IMR-90 (cell line): ENCODE results near the gene MDH1. TPM values are rescaled to one million over a fixed set of nuclear protein-coding genes. Genes with fewer than 3 reads are reported as not detected.

Experiments
- ATAC-seq: fragments of 200-7000 bp; cut with Tn5 transposase; 2 replicates; pipeline ENCODE4 v1.9.1; 2020; ENCODE audit warnings: low read depth, mild to moderate bottlenecking, moderate library complexity
- BruUV-seq: library from RNA; stranded (reverse); fragments of 400-500 nt; replicated peaks from 2 replicates; lab custom pipeline; 2021; lab: Mats Ljungman, UMichigan
- CTCF ChIA-PET: fragments of 300-600 bp; formaldehyde crosslinking; extraction: SDS; loops from one replicate; lab custom pipeline; 2021; ENCODE audit warnings: antibody characterized with exemption; lab: Yijun Ruan, JAX
- POLR2A ChIA-PET: fragments of 300-600 bp; sonication (Branson Sonifier 250); formaldehyde crosslinking; loops from one replicate; lab custom pipeline; 2022; ENCODE audit warnings: antibody characterized with exemption; ENCODE audit not compliant: unreplicated experiment; lab: Charles Lee
- DNase-seq: peaks from one replicate; pipeline ENCODE4 v3.0.0; 2013
- H2AFZ ChIP-seq: replicated peaks from 2 replicates; pipeline ENCODE3; 2013; ENCODE audit warnings: low read length, mild to moderate bottlenecking; ENCODE audit not compliant: poor library complexity
- H2AK5ac ChIP-seq: 2 replicates; pipeline ENCODE4 v1.6.1; 2013; ENCODE audit warnings: low read depth, low read length, inconsistent platforms
- H2AK9ac ChIP-seq: replicated peaks from 2 replicates; pipeline ENCODE3; 2013; ENCODE audit warnings: mild to moderate bottlenecking, low read depth, low read length, moderate library complexity; ENCODE audit not compliant: poor library complexity
- H2BK120ac ChIP-seq: 2 replicates; pipeline ENCODE4 v1.6.1; 2013; ENCODE audit warnings: low read depth, low read length, inconsistent platforms
- H2BK15ac ChIP-seq: 3 replicates; pipeline ENCODE4 v1.6.1; 2013; ENCODE audit warnings: low read depth, low read length, inconsistent platforms
- H2BK20ac ChIP-seq: 2 replicates; pipeline ENCODE4 v1.6.1; 2013; ENCODE audit warnings: low read depth, mild to moderate bottlenecking, inconsistent platforms, low read length, moderate library complexity
- H2BK5ac ChIP-seq: 2 replicates; pipeline ENCODE4 v1.6.1; 2013; ENCODE audit warnings: mild to moderate bottlenecking, low read depth, low read length, inconsistent platforms; ENCODE audit not compliant: poor library complexity, severe bottlenecking
- H3K14ac ChIP-seq: replicated peaks from 2 replicates; pipeline ENCODE4 v1.6.1; 2013; ENCODE audit warnings: low read depth, low read length, inconsistent platforms
- H3K18ac ChIP-seq: 2 replicates; pipeline ENCODE4 v1.6.1; 2013; ENCODE audit warnings: low read depth, low read length, control low read depth
- H3K23ac ChIP-seq: 2 replicates; pipeline ENCODE4 v1.6.1; 2013; ENCODE audit warnings: low read depth, low read length, inconsistent platforms
- H3K27ac ChIP-seq: 2 replicates; pipeline ENCODE4 v1.5.1; 2013; ENCODE audit warnings: mild to moderate bottlenecking, control low read depth, low read length; ENCODE audit not compliant: insufficient read depth
- H3K27me3 ChIP-seq: 2 replicates; pipeline ENCODE4 v1.6.1; 2013; ENCODE audit warnings: low read length; ENCODE audit not compliant: control insufficient read depth, insufficient read depth
- H3K36me3 ChIP-seq: 2 replicates; pipeline ENCODE4 v1.6.1; 2013; ENCODE audit warnings: low read length, mixed read lengths; ENCODE audit not compliant: control insufficient read depth, insufficient read depth
- H3K4ac ChIP-seq: 2 replicates; pipeline ENCODE4 v1.6.1; 2013; ENCODE audit warnings: low read depth, low read length, inconsistent platforms
- H3K4me1 ChIP-seq: 2 replicates; pipeline ENCODE4 v1.6.1; 2013; ENCODE audit warnings: low read length, mixed read lengths; ENCODE audit not compliant: control insufficient read depth, insufficient read depth
- H3K4me2 ChIP-seq: 2 replicates; pipeline ENCODE4 v1.6.1; 2013; ENCODE audit warnings: low read depth, mild to moderate bottlenecking, control low read depth, low read length, moderate library complexity
- H3K4me3 ChIP-seq: 2 replicates; pipeline ENCODE4 v1.5.1; 2013; ENCODE audit warnings: low read depth, mild to moderate bottlenecking, control low read depth, low read length, moderate library complexity; ENCODE audit not compliant: insufficient read depth
- H3K56ac ChIP-seq: 2 replicates; pipeline ENCODE4 v1.6.1; 2013; ENCODE audit warnings: low read length, inconsistent platforms; ENCODE audit not compliant: insufficient read depth; ENCODE audit errors: extremely low read depth
- H3K79me1 ChIP-seq, 2 experiments: 2 replicates each; pipeline ENCODE4 v1.6.1; 2013; ENCODE audit warnings: low read length in 2 of 2, inconsistent platforms in 1 of 2, low read depth in 1 of 2
- H3K9ac ChIP-seq: 2 replicates; pipeline ENCODE4 v1.6.1; 2013; ENCODE audit warnings: low read depth, low read length, control low read depth
- H3K9me1 ChIP-seq: 2 replicates; pipeline ENCODE4 v1.6.1; 2013; ENCODE audit warnings: low read length, inconsistent platforms; ENCODE audit not compliant: insufficient read depth
- H3K9me3 ChIP-seq: 2 replicates; pipeline ENCODE4 v1.6.1; 2013; ENCODE audit warnings: low read length; ENCODE audit not compliant: control insufficient read depth, insufficient read depth
- H4K20me1 ChIP-seq: 2 replicates; pipeline ENCODE4 v1.6.1; 2013; ENCODE audit warnings: low read length, inconsistent platforms; ENCODE audit not compliant: insufficient read depth
- H4K5ac ChIP-seq: 2 replicates; pipeline ENCODE4 v1.6.1; 2013; ENCODE audit warnings: mild to moderate bottlenecking, low read depth, low read length, control low read depth
- H4K8ac ChIP-seq, 2 experiments: 2 replicates each; pipeline ENCODE4 v1.6.1; 2013; ENCODE audit warnings: low read depth in 2 of 2, low read length in 2 of 2, control low read depth in 1 of 2, inconsistent platforms in 1 of 2
- H4K91ac ChIP-seq: 2 replicates; pipeline ENCODE4 v1.6.1; 2013; ENCODE audit warnings: low read depth, low read length, inconsistent platforms; ENCODE audit not compliant: insufficient read depth
- CEBPB ChIP-seq: IDR thresholded peaks from 2 replicates; pipeline ENCODE4 v1.6.1; 2012; ENCODE audit warnings: low read depth, low read length, improper control_type of control experiment
- CHD1 ChIP-seq: IDR thresholded peaks from 2 replicates; pipeline ENCODE4 v1.6.1; 2012; ENCODE audit warnings: low read depth, low read length, improper control_type of control experiment
- MAZ ChIP-seq: IDR thresholded peaks from 2 replicates; pipeline ENCODE4 v1.6.1; 2012; ENCODE audit warnings: low read depth, mild to moderate bottlenecking, low read length, improper control_type of control experiment, moderate library complexity, borderline replicate concordance
- MXI1 ChIP-seq: IDR thresholded peaks from 2 replicates; pipeline ENCODE4 v1.6.1; 2012; ENCODE audit warnings: low read depth, mild to moderate bottlenecking, low read length, moderate library complexity, borderline replicate concordance
- RCOR1 ChIP-seq: IDR thresholded peaks from 2 replicates; pipeline ENCODE4 v1.6.1; 2012; ENCODE audit warnings: mild to moderate bottlenecking, low read length, improper control_type of control experiment; ENCODE audit not compliant: insufficient replicate concordance
- RFX5 ChIP-seq: IDR thresholded peaks from 2 replicates; pipeline ENCODE4 v1.8.0; 2012; ENCODE audit warnings: low read depth, mild to moderate bottlenecking, low read length, moderate library complexity
- SMC3 ChIP-seq: fragments of 150-350 bp; IDR thresholded peaks from 2 replicates; pipeline ENCODE4 v1.6.1; 2016; ENCODE audit warnings: low read depth, mild to moderate bottlenecking, antibody characterized with exemption, low read length, moderate library complexity
- WGBS, 2 experiments: methylation state at CpG; one replicate each; pipeline versions ENCODE4 v1.1.5 to v1.1.7; 2013; ENCODE audit warnings: missing lambda C conversion rate in 2 of 2; ENCODE audit not compliant: insufficient read length in 1 of 2; ENCODE audit errors: extremely low coverage in 2 of 2; 5-methylcytosine and 5-hydroxymethylcytosine counted together
- dilution Hi-C: fragments of 300-500 bp; cut with HindIII; formaldehyde crosslinking; loops from one replicate; pipeline ENCODE4 v1.14.3; 2018; ENCODE audit warnings: low sequenced_read_pairs; ENCODE audit not compliant: unreplicated experiment
- in situ Hi-C: fragments of 300-500 bp; cut with MboI; formaldehyde crosslinking; loops from 3 replicates; pipeline ENCODE4 v1.14.3; 2019; ENCODE audit warnings: low sequenced_read_pairs, inconsistent platforms, mixed read lengths
- intact Hi-C: fragments of 100-400 bp; cut with micrococcal nuclease; formaldehyde crosslinking; loops from 2 replicates; pipeline ENCODE4 v1.10.0; 2022
- polyA plus RNA-seq, 3 experiments: library from polyadenylated mRNA; depleted of rRNA; stranded (reverse); fragments of >200 nt; gene quantifications; 2 replicates each; pipeline ENCODE4 v1.2.3, GENCODE V29; 2012; ENCODE audit warnings: low replicate concordance in 1 of 3
- total RNA-seq: library from RNA; depleted of rRNA; stranded (reverse); fragments of >200 nt; gene quantifications from 2 replicates; pipeline ENCODE4 v1.2.3, GENCODE V29; 2012
- TF ChIP-seq, protein P1 (sequence below): fragments of 150-350 bp; IDR thresholded peaks from 2 replicates; pipeline ENCODE4 v1.6.1; 2016; ENCODE audit warnings: low read depth, mild to moderate bottlenecking, low read length, moderate library complexity, borderline replicate concordance

MDH1 gene
- total and polyA plus RNA-seq, 2 of the 4 experiments (the other 2 are of a cell fraction): 195 to 248 TPM

DNA sequence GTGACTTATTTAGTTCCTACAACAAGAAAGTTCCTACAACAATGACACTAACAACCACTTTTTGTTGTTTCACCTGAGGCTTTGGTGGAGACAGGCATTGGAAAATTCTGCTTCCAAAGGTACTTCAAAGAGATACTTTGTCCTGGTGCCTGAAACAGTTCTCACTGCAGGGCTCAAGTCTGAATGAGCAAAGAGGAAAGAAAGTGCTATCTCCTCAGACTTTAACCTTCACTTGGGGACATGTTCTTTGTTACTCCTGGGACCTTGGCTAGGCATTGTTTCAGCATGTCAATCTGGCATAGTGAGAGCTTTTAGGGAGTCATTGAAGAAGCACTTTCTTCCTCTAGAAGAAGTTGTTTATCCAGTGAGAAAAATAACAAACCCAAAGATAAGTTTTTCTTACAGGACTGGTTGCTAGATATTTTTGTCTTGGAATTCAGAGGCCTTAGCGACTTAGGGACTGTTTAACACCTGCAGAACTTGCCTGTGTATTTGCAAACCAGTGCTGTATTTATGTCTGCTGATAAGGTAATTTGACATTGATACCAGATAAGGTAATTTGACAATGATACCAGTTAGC lies 12.2 kb downstream of the MDH1 start:
- POLR2A ChIA-PET: no interaction called here
- WGBS, 2 experiments: no CpG with 5 or more reads among the region's 1 CpG
- dilution Hi-C loops (no loop called here), in situ Hi-C loops (loop anchor here (10.0 kb wide), 1 partner anchor 254 kb away; no protein-coding TSS in a partner anchor), intact Hi-C loops (no loop called here)
- Histone ChIP-seq H3K4me3 (no peak overlapping the region), H3K36me3 (peaks cover 29% of the 10 kb centered on the region), H3K23ac (no peak overlapping the region), H2BK120ac (no peak overlapping the region), H3K79me1 (peaks cover 4 to 10% of the 10 kb centered on the region in 2 experiments; a peak in 2 of 4 replicates), H3K9me3 (no peaks in the 10 kb centered on the region), H3K4me1 (no peaks in the 10 kb centered on the region), H3K18ac (no peak overlapping the region), H3K9ac (no peak overlapping the region), H3K27ac (no peak overlapping the region), H2BK20ac (no peak overlapping the region), H3K4me2 (no peak overlapping the region), H3K9me1 (no peaks in the 10 kb centered on the region), H3K56ac (no peak overlapping the region), H4K5ac (no peak overlapping the region), H3K14ac (no peak overlapping the region), H2BK5ac (no peak overlapping the region), H2BK15ac (no peak overlapping the region), H4K91ac (no peak overlapping the region), H4K20me1 (no peaks in the 10 kb centered on the region), H2AK9ac (no peak overlapping the region), H3K4ac (no peak overlapping the region), H3K27me3 (no peaks in the 10 kb centered on the region), H2AK5ac (no peak overlapping the region), H4K8ac (no peak overlapping the region), H2AFZ (no peak overlapping the region)
- DNase-seq (no peak), ATAC-seq (no peak)
- BruUV-seq: no TSS peak
- CTCF ChIA-PET: no interaction called here
- TF ChIP-seq SMC3: no peak
- no peak for TF ChIP-seq RCOR1
- TF ChIP-seq CEBPB: no peak
- no peak for TF ChIP-seq RFX5
- TF ChIP-seq CHD1: no peak
- no peak for TF ChIP-seq MAZ
- TF ChIP-seq, protein P1, sequence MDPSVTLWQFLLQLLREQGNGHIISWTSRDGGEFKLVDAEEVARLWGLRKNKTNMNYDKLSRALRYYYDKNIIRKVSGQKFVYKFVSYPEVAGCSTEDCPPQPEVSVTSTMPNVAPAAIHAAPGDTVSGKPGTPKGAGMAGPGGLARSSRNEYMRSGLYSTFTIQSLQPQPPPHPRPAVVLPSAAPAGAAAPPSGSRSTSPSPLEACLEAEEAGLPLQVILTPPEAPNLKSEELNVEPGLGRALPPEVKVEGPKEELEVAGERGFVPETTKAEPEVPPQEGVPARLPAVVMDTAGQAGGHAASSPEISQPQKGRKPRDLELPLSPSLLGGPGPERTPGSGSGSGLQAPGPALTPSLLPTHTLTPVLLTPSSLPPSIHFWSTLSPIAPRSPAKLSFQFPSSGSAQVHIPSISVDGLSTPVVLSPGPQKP: no peak
- no peak for TF ChIP-seq MXI1
